SK-N-SH (cell line): Measurements from ENCODE around the gene TTC3. TPM values are rescaled to one million over a fixed set of nuclear protein-coding genes. Genes with fewer than 3 reads are reported as not detected.

Experiments
- CTCF ChIA-PET: fragments of 300-600, 350-600 bp; formaldehyde crosslinking; extraction: SDS; loops from one replicate; lab custom pipeline; 2021; lab: Yijun Ruan, JAX
- POLR2A ChIA-PET: fragments of 350-600 bp; sonication (Branson Sonifier 250); formaldehyde crosslinking; extraction: SDS; loops from one replicate; lab custom pipeline; 2020; ENCODE audit warnings: antibody characterized with exemption, inconsistent platforms; lab: Yijun Ruan, JAX
- DNase-seq: peaks from one replicate; pipeline ENCODE4 v3.0.0; 2012
- H2AFZ ChIP-seq: fragments of 200-600 bp; sonication (generic); 2 replicates; pipeline ENCODE4 v1.8.1; 2016; ENCODE audit warnings: antibody characterized with exemption, mild to moderate bottlenecking, low read depth
- H3F3A ChIP-seq: fragments of 200-600 bp; sonication (generic); replicated peaks from 2 replicates; pipeline ENCODE3; 2016; ENCODE audit warnings: antibody characterized with exemption, mild to moderate bottlenecking; ENCODE audit not compliant: insufficient read depth
- H3K27ac ChIP-seq, 2 experiments: fragments of 200-500 bp in 1 of 2; fragments of 200-600 bp in 1 of 2; sonication (Bioruptor generic) in 1 of 2; sonication (generic), shearing (Covaris generic) in 1 of 2; 2 replicates each; pipeline versions ENCODE4 v1.5.1 to v1.6.1; 2014 to 2016; ENCODE audit warnings: low read depth in 2 of 2, inconsistent platforms in 1 of 2, low read length in 1 of 2, mild to moderate bottlenecking in 1 of 2, mixed read lengths in 1 of 2
- H3K27me3 ChIP-seq: fragments of 200-600 bp; sonication (generic), shearing (Covaris generic); 2 replicates; pipeline ENCODE4 v1.6.1; 2016; ENCODE audit warnings: mixed run types; ENCODE audit not compliant: insufficient read depth
- H3K36me3 ChIP-seq, 2 experiments: fragments of 200-500 bp in 1 of 2; fragments of 200-600 bp in 1 of 2; sonication (Bioruptor generic) in 1 of 2; sonication (generic) in 1 of 2; replicated peaks in 1 of 2; 2 replicates each; pipeline versions ENCODE3 to v1.5.1; 2014 to 2016; ENCODE audit warnings: low read length in 1 of 2, mild to moderate bottlenecking in 1 of 2; ENCODE audit not compliant: insufficient read depth in 2 of 2, control insufficient read depth in 1 of 2
- H3K4me1 ChIP-seq, 2 experiments: fragments of 200-500 bp in 1 of 2; fragments of 200-600 bp in 1 of 2; sonication (Bioruptor generic) in 1 of 2; sonication (generic), shearing (Covaris generic) in 1 of 2; 2 replicates each; pipeline versions ENCODE4 v1.5.1 to v1.6.1; 2014 to 2016; ENCODE audit warnings: low read depth in 1 of 2, low read length in 1 of 2, mixed run types in 1 of 2; ENCODE audit not compliant: insufficient read depth in 2 of 2, control insufficient read depth in 1 of 2
- H3K4me2 ChIP-seq: fragments of 200-600 bp; sonication (generic), shearing (Covaris generic); 2 replicates; pipeline ENCODE4 v1.6.1; 2017; ENCODE audit warnings: mixed run types
- H3K4me3 ChIP-seq, 2 experiments: fragments of 200-500 bp in 1 of 2; fragments of 200-600 bp in 1 of 2; sonication (Bioruptor generic) in 1 of 2; sonication (generic), shearing (Covaris generic) in 1 of 2; 2 replicates each; pipeline versions ENCODE4 v1.5.1 to v1.8.1; 2014 to 2016; ENCODE audit warnings: low read depth in 2 of 2, inconsistent platforms in 1 of 2, low read length in 1 of 2, mild to moderate bottlenecking in 1 of 2, mixed read lengths in 1 of 2, moderate library complexity in 1 of 2
- H3K79me2 ChIP-seq: fragments of 200-600 bp; sonication (generic); 2 replicates; pipeline ENCODE4 v1.8.1; 2017; ENCODE audit warnings: mild to moderate bottlenecking; ENCODE audit not compliant: insufficient read depth
- H3K9ac ChIP-seq: fragments of 200-600 bp; sonication (generic); 2 replicates; pipeline ENCODE4 v1.6.1; 2017; ENCODE audit warnings: mixed run types
- H3K9me2 ChIP-seq: fragments of 200-600 bp; sonication (generic); 2 replicates; pipeline ENCODE4 v1.6.1; 2017; ENCODE audit warnings: mixed run types
- H3K9me3 ChIP-seq: fragments of 200-600 bp; sonication (generic); 2 replicates; pipeline ENCODE4 v1.6.1; 2017; ENCODE audit warnings: mixed run types, mild to moderate bottlenecking, moderate library complexity
- H4K20me1 ChIP-seq: fragments of 200-600 bp; sonication (generic); 2 replicates; pipeline ENCODE4 v1.6.1; 2017; ENCODE audit warnings: mild to moderate bottlenecking, mixed run types; ENCODE audit not compliant: insufficient read depth
- CHD2 ChIP-seq: fragments of 150-350 bp; IDR thresholded peaks from 2 replicates; pipeline ENCODE4 v1.6.1; 2018; ENCODE audit warnings: low read length; ENCODE audit not compliant: partially characterized antibody
- FOXJ3 ChIP-seq: sonication (generic); formaldehyde crosslinking; IDR thresholded peaks from 2 replicates; pipeline ENCODE4 v1.5.1; 2020; ENCODE audit warnings: mild to moderate bottlenecking, missing genetic modification reagents
- JUND ChIP-seq: IDR thresholded peaks from 2 replicates; pipeline ENCODE4 v1.4.0; 2012
- NFIC ChIP-seq: IDR thresholded peaks from 2 replicates; pipeline ENCODE4 v1.4.0; 2012; ENCODE audit warnings: borderline replicate concordance
- POLR2AphosphoS5 ChIP-seq: IDR thresholded peaks from 2 replicates; pipeline ENCODE4 v1.6.1; 2012; ENCODE audit warnings: low read depth, low read length
- RCOR1 ChIP-seq: fragments of 150-350 bp; IDR thresholded peaks from 2 replicates; pipeline ENCODE4 v1.6.1; 2017; ENCODE audit warnings: antibody characterized with exemption, low read length
- RFX5 ChIP-seq: IDR thresholded peaks from 2 replicates; pipeline ENCODE4 v1.6.1; 2012; ENCODE audit warnings: mild to moderate bottlenecking, improper control_type of control experiment, low read length
- TEAD4 ChIP-seq: IDR thresholded peaks from 2 replicates; pipeline ENCODE4 v1.4.0; 2012; ENCODE audit warnings: mild to moderate bottlenecking, borderline replicate concordance; ENCODE audit not compliant: insufficient read depth
- YY1 ChIP-seq: IDR thresholded peaks from 2 replicates; pipeline ENCODE4 v1.4.0; 2012; ENCODE audit warnings: low read depth, mild to moderate bottlenecking
- WGBS: methylation state at CpG from one replicate; pipeline ENCODE4 v1.1.6; 2017; ENCODE audit warnings: low lambda C conversion rate; 5-methylcytosine and 5-hydroxymethylcytosine counted together
- polyA plus RNA-seq, 3 experiments: library from polyadenylated mRNA; depleted of rRNA; stranded (reverse); fragments of >200 nt; gene quantifications; 2 replicates each; pipeline ENCODE4 v1.2.3, GENCODE V29; 2012
- TF ChIP-seq, protein P1 (sequence below): IDR thresholded peaks from 2 replicates; pipeline ENCODE4 v1.4.0; 2012; ENCODE audit warnings: low read depth, borderline replicate concordance
- TF ChIP-seq, protein P2 (sequence below): fragments of 150-350 bp; IDR thresholded peaks from 2 replicates; pipeline ENCODE4 v1.6.1; 2016; ENCODE audit warnings: mild to moderate bottlenecking, low read depth, low read length
- TF ChIP-seq, protein P3 (sequence below): fragments of 150-350 bp; IDR thresholded peaks from 2 replicates; pipeline ENCODE4 v1.6.1; 2017; ENCODE audit warnings: antibody characterized with exemption, low read length, low read depth, borderline replicate concordance
- TF ChIP-seq, protein P4 (sequence below): fragments of 200-600 bp; sonication (generic); IDR thresholded peaks from 2 replicates; pipeline ENCODE4 v1.6.1; 2017; ENCODE audit warnings: antibody characterized with exemption, mild to moderate bottlenecking, moderate library complexity

Gene TTC3
- polyA plus RNA-seq, 1 of the 3 experiments (the other 2 are of a cell fraction): 35.7 TPM

DNA sequence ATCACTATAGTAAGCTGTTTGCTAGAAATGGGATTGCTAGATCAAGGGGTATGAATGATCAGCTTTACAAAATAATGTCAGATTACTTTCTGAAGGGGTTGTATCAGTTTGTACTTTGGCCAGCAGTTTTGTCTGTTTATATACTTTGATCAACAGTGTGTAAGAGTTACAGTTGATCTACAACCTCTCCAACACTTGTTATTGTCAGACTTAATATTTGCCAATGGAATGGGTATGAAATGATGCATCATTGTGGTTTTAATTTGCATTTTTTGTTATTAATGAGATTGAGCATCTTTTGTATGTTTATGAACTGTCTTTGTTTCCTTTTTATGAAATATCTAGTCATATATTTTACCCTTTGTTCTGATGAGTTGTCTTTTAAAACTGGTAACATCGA is 4.3 kb downstream of the TTC3 start:
- Histone ChIP-seq H2AFZ (no peak overlapping the region), H3K27me3 (no peaks in the 10 kb centered on the region), H3K36me3 (peaks cover 0 to 14% of the 10 kb centered on the region in 2 experiments), H3K9me2 (no peaks in the 10 kb centered on the region), H3K79me2 (peaks cover 90% of the 10 kb centered on the region), H4K20me1 (peaks cover 51% of the 10 kb centered on the region), H3F3A (peaks cover 3% of the 10 kb centered on the region), H3K4me2 (no peak overlapping the region), H3K4me1 (peaks cover 0 to 13% of the 10 kb centered on the region in 2 experiments; a peak in 2 of 4 replicates), H3K9ac (no peak overlapping the region), H3K9me3 (peaks cover 11% of the 10 kb centered on the region; the same call in 1 of the 2 replicates), H3K4me3 (no peak overlapping the region), H3K27ac (peak overlapping the region in 1 of 2 experiments; percentile 78; a peak in 2 of 4 replicates)
- ChIA-PET CTCF (interaction anchor here (1.2 kb wide), 1 partner anchor 94 kb away, joined by 5 read pairs; no protein-coding TSS in a partner anchor), POLR2A (no interaction called here)
- TF ChIP-seq POLR2AphosphoS5: no peak
- TF ChIP-seq, protein P1, sequence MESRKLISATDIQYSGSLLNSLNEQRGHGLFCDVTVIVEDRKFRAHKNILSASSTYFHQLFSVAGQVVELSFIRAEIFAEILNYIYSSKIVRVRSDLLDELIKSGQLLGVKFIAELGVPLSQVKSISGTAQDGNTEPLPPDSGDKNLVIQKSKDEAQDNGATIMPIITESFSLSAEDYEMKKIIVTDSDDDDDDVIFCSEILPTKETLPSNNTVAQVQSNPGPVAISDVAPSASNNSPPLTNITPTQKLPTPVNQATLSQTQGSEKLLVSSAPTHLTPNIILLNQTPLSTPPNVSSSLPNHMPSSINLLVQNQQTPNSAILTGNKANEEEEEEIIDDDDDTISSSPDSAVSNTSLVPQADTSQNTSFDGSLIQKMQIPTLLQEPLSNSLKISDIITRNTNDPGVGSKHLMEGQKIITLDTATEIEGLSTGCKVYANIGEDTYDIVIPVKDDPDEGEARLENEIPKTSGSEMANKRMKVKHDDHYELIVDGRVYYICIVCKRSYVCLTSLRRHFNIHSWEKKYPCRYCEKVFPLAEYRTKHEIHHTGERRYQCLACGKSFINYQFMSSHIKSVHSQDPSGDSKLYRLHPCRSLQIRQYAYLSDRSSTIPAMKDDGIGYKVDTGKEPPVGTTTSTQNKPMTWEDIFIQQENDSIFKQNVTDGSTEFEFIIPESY: no peak
- no peak for TF ChIP-seq JUND
- TF ChIP-seq CHD2: no peak
- no peak for TF ChIP-seq TEAD4
- no peak for TF ChIP-seq RFX5
- TF ChIP-seq, protein P2, sequence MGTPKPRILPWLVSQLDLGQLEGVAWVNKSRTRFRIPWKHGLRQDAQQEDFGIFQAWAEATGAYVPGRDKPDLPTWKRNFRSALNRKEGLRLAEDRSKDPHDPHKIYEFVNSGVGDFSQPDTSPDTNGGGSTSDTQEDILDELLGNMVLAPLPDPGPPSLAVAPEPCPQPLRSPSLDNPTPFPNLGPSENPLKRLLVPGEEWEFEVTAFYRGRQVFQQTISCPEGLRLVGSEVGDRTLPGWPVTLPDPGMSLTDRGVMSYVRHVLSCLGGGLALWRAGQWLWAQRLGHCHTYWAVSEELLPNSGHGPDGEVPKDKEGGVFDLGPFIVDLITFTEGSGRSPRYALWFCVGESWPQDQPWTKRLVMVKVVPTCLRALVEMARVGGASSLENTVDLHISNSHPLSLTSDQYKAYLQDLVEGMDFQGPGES: no peak
- TF ChIP-seq YY1: no peak
- no peak for TF ChIP-seq NFIC
- TF ChIP-seq RCOR1: no peak
- TF ChIP-seq, protein P3, sequence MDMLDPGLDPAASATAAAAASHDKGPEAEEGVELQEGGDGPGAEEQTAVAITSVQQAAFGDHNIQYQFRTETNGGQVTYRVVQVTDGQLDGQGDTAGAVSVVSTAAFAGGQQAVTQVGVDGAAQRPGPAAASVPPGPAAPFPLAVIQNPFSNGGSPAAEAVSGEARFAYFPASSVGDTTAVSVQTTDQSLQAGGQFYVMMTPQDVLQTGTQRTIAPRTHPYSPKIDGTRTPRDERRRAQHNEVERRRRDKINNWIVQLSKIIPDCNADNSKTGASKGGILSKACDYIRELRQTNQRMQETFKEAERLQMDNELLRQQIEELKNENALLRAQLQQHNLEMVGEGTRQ: no peak
- DNase-seq: no peak
- WGBS: 23% methylated on average over 1 of the region's 1 CpG

DNA sequence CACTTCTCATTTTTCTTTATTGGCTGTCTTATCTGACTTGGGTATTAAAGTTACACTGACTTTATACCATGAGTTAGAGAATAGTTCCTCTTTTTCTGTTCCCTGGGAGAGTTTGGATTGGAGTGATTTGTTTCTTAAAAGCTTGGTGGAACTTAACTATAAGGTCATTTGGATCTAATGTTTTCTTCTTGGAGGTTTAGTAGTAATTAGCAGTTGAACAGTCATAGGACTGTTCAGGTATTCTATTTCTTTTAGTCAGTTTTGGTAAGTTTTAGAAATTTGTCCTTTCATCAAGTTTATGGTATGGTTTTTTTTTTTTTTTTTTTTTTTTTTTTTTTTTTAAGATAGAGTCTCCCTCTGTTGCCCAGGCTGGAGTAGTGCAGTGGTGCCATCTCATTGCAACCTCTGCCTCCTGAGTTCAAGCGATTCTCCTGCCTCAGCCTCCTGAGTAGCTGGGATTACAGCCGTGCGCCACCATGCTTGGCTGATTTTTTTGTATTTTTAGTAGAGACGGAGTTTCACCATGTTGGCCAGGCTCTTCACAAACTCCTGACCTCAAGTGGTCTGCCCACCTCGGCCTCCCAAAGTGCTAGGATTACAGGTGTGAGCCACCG is 6.3 kb downstream of the TTC3 start:
- DNase-seq: no peak

More for the DNA sequence above, 6.3 kb downstream of the TTC3 start:
- H3K4me1 ChIP-seq: peaks cover 0 to 13% of the 10 kb centered on the region in 2 experiments; a peak in 2 of 4 replicates
- H3K27me3 ChIP-seq: no peaks in the 10 kb centered on the region
- WGBS: 93% methylated on average over 6 of the region's 6 CpGs
- H4K20me1 ChIP-seq: peaks cover 65% of the 10 kb centered on the region
- no peaks in the 10 kb centered on the region for H3K9me2 ChIP-seq
- H3F3A ChIP-seq: peaks cover 3% of the 10 kb centered on the region
- CTCF ChIA-PET: no interaction called here
- no peak overlapping the region for H3K4me2 ChIP-seq
- no peak overlapping the region for H3K27ac ChIP-seq
- POLR2A ChIA-PET: no interaction called here
- peaks cover 11% of the 10 kb centered on the region; the same call in 1 of the 2 replicates for H3K9me3 ChIP-seq
- H3K9ac ChIP-seq: no peak overlapping the region
- peaks cover 98% of the 10 kb centered on the region for H3K79me2 ChIP-seq
- TF ChIP-seq, protein P4, sequence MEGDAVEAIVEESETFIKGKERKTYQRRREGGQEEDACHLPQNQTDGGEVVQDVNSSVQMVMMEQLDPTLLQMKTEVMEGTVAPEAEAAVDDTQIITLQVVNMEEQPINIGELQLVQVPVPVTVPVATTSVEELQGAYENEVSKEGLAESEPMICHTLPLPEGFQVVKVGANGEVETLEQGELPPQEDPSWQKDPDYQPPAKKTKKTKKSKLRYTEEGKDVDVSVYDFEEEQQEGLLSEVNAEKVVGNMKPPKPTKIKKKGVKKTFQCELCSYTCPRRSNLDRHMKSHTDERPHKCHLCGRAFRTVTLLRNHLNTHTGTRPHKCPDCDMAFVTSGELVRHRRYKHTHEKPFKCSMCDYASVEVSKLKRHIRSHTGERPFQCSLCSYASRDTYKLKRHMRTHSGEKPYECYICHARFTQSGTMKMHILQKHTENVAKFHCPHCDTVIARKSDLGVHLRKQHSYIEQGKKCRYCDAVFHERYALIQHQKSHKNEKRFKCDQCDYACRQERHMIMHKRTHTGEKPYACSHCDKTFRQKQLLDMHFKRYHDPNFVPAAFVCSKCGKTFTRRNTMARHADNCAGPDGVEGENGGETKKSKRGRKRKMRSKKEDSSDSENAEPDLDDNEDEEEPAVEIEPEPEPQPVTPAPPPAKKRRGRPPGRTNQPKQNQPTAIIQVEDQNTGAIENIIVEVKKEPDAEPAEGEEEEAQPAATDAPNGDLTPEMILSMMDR: peak; percentile 43
- no peak for TF ChIP-seq FOXJ3
- TF ChIP-seq, all 33 proteins: peak for 1
- Histone ChIP-seq H3K36me3 (peaks cover 0 to 14% of the 10 kb centered on the region in 2 experiments), H2AFZ (no peak overlapping the region), H3K4me3 (no peak overlapping the region)
